GM12874 (cell line): ENCODE data around the gene RNU6-7.

Source experiments
- TF ChIP-seq, protein P1 (sequence below): IDR thresholded peaks from 2 replicates; pipeline ENCODE4 v1.5.1; 2011; ENCODE audit warnings: low read depth, mild to moderate bottlenecking, control low read depth, low read length, moderate library complexity; ENCODE audit not compliant: insufficient read depth

The RNU6-7 gene

DNA sequence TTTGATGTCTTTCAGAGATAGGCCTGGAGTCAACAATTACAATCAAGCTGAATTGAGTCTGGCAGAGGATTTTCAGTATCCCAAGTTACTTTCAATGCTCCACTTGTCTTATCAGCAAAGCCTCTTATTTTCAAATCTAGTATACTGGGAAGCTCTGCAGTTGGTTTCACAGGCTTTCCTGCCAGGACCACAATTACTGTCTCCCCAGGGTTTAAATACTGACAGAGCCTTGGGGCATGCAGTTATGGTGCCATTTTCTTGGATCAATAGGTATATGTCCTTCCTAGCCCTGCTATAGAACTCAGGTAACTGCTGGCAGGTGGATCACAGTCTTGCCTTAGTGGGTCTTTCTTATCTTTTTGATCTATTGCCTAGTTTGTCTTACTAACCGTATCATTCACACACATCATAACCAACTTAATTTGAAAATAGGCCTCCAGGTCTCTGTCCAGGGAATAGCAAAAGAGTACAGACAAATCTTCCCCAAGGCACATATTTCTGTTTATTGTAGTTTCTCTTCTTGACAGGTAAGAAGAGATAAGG is 23.6 kb downstream of the RNU6-7 start:
- TF ChIP-seq, protein P1, sequence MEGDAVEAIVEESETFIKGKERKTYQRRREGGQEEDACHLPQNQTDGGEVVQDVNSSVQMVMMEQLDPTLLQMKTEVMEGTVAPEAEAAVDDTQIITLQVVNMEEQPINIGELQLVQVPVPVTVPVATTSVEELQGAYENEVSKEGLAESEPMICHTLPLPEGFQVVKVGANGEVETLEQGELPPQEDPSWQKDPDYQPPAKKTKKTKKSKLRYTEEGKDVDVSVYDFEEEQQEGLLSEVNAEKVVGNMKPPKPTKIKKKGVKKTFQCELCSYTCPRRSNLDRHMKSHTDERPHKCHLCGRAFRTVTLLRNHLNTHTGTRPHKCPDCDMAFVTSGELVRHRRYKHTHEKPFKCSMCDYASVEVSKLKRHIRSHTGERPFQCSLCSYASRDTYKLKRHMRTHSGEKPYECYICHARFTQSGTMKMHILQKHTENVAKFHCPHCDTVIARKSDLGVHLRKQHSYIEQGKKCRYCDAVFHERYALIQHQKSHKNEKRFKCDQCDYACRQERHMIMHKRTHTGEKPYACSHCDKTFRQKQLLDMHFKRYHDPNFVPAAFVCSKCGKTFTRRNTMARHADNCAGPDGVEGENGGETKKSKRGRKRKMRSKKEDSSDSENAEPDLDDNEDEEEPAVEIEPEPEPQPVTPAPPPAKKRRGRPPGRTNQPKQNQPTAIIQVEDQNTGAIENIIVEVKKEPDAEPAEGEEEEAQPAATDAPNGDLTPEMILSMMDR: no peak

DNA sequence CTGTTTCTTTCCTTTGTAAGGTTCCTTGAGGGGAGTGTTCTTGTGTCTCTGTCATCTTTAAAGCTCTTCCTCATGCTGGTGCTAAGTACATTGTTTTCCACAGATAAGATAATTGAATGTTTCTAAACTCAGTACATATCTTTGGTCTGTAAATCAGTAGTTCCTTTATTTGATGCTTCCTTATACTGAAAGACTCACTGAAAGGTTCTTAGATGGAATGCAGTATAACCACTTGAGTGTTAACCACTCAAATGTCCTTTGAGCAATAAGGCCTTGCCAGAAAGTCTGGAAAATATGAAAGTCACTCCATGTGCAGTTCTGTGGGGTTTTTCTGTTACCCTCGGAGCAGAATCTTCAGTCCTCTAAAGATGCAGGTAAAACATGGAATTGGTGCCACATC is 24.2 kb downstream of the RNU6-7 start:
- TF ChIP-seq, protein P1: no peak

DNA sequence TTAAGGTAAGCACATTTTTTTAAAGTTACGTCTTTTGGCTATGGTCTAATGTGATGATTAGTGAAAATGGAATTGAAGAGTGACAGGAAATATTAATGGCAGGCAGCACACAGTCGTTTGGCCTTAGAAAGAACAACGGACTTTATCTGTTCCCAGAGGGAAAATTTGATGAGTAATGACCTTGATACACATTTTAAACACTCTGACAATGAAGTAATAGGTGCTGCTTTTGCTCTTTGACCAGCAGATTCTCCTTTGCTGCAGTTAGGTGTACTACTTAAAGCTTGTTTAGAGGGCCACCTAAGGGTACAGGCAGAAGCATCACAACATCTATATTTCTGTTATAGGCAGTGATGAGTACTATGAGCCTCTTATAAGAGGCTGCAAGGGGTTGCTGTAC is 28.3 kb downstream of the RNU6-7 start:
- TF ChIP-seq, protein P1: no peak

DNA sequence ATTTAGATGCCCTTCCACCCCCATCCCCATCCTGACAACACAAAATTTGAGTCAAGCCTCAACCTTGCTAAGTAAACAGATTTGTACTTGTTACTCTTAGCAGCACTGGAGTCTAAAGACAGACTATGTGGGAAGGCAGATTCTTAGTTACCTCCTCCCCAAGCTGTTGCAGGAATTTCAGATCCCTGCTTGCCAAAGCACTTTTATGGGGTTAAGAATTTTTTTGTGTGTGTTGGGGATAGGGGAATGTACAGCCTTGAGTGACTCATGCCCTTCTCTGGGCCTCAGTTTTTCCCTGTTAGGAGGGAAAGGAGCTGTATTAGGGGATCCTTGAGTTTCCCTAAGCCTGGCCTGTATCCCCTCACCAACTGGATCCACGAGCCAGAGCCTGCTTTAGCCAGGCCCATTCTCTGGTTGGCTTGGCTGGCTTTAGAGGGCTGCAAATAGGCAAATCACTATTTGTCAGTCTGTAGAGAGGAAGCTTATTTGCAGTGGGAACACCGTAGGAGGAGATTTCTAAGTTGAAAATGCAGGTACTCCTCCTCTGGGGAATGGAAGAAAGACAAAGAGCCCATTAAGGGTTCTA is 28.9 kb downstream of the RNU6-7 start:
- TF ChIP-seq, protein P1: no peak

DNA sequence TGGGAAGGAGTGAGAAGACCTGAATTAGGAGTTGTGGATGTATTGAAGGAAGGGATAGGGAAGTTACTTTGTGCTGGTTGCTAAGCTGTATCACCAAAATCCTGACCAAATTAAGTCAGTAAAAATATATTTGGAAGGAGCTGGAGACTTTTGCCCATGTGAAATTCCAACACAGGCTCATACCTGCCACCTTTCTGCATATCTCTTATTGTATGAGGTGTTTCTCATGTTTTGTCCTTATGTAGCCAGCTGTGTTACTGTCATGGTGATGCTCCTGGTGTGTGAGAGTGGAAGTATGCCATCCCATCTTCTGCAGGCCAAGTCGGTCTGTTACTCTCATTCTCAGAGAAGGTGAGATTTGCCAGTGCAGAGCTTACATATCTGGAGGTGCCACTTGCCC is 30.6 kb downstream of the RNU6-7 start:
- TF ChIP-seq, protein P1: no peak

DNA sequence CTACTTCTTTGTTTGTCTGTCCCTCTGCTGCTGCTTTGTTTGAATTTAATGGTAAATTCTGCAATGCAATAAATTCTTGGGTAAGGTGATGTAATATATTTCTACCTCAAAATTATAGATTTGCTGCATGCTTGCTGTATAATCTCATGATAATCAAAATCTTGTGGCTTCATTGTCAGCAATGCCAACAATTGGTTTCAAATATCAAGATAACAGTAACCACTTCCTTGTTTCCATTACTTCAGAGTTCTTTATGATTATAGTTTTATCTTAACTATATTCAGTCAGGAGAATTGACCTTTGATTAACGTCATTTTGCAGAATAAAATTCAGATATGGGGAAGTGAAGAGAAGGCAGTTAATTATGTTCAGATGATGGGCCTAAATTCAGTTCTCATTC is 31.4 kb downstream of the RNU6-7 start:
- TF ChIP-seq, protein P1: no peak

DNA sequence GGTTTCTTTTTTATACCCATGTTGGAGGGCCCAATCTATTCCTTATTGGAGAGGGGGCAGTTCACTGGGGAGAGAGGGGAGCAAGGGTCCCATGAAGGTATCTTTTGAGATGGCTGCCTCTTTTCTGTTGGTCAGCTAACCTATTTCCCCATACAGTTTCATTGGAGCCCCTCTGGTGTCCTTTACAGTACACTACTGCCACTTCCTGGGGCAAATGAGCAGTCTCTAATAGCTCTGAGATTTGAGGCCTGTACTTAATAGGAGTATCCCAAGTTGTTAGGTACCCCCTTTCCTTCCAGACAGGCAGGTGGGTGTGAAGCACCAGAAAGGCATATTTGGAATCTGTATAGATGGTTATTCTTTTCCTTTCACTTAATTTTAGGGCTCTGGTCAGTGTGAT is 42.6 kb downstream of the RNU6-7 start:
- TF ChIP-seq, protein P1: peak; percentile 23; the same call in 1 of the 2 replicates
